C4-2B (cell line): ENCODE measurements around the gene ARHGAP33.

Experiments
- CTCF ChIP-seq: fragments of 450-650 bp; conservative IDR thresholded peaks from 2 replicates; pipeline ENCODE4 v1.5.1; 2017; ENCODE audit warnings: mild to moderate bottlenecking
- ZFX ChIP-seq: fragments of 450-650 bp; IDR thresholded peaks from 2 replicates; pipeline ENCODE4 v1.6.1; 2017

GRCh38 chr19:35785339-35785627 is 9.9 kb downstream of the ARHGAP33 start:
- TF ChIP-seq CTCF (no peak), ZFX (no peak)
